AG09319 (cell line): ENCODE measurements around the gene MMP20.

Source experiments
- DNase-seq: peaks from one replicate; pipeline ENCODE4 v3.0.0-alpha.2; 2010; ENCODE audit warnings: low read depth; ENCODE audit errors: extremely low read depth
- CTCF ChIP-seq: IDR thresholded peaks from 2 replicates; pipeline ENCODE4 v1.5.1; 2011; ENCODE audit warnings: low read depth, mild to moderate bottlenecking, inconsistent platforms, low read length, moderate library complexity

Gene MMP20

GRCh38 chr11:102534261-102534872, 90.8 kb downstream of the MMP20 start:
- TF ChIP-seq CTCF, result peak; percentile 23
- no peak for DNase-seq

- no peak for TF ChIP-seq CTCF
- no peak for DNase-seq
These were observed 94.6 kb downstream of the MMP20 start, which contains the start of gene MMP7 for GRCh38 chr11:102530558-102530957. TSS of gene MMP7 (minus strand) at chr11:102530747. CDS start at chr11:102530700, 47 bp downstream.

GRCh38 chr11:102528618-102529017, 96.5 kb downstream of the MMP20 start:
- TF ChIP-seq CTCF, result no peak
- DNase-seq, result no peak

- TF ChIP-seq CTCF, result no peak
These were observed 97.4 kb downstream of the MMP20 start for GRCh38 chr11:102527684-102528083.

GRCh38 chr11:102527041-102527440, 98.1 kb downstream of the MMP20 start:
- no peak for TF ChIP-seq CTCF
- no peak for DNase-seq

More at GRCh38 chr11:102527684-102528083, 97.4 kb downstream of the MMP20 start:
- DNase-seq, result no peak
